T follicular helper cell (primary cell): ENCODE measurements around the gene SPATA31A7.
"Not testable (repeated sequence)": the region's sequence is repeated elsewhere in the genome, so short reads cannot be mapped to it uniquely, and the experiment has no call there.

Experiments
- DNase-seq: peaks from one replicate; pipeline ENCODE4 v3.0.0-alpha.2; 2020; ENCODE audit warnings: low read depth
- total RNA-seq, 2 experiments: gene quantifications; one replicate each; lab custom pipeline; 2026; lab: John Stamatoyannopoulos, UW

Gene SPATA31A7
- total RNA-seq: 0 reads per million in 2 experiments

GRCh38 chr9:61189736-61190135, at the start of gene SPATA31A7:
Gene SPATA31A7 (plus strand): TSS chr9:61190036. CDS start chr9:61190065, 29 bp downstream.
- not testable (repeated sequence) for DNase-seq

GRCh38 chr9:61226438-61226837, 36.6 kb downstream of the SPATA31A7 start:
- not testable (repeated sequence) for DNase-seq
